Smooth muscle cell (in vitro differentiated cells): ENCODE measurements around the gene KCNJ18. TPM values are rescaled to one million over a fixed set of nuclear protein-coding genes. Genes with fewer than 3 reads are reported as not detected.
"Not testable (repeated sequence)": the region's sequence is repeated elsewhere in the genome, so short reads cannot be mapped to it uniquely, and the experiment has no call there.

Source experiments
- DNase-seq: peaks from one replicate; lab custom pipeline; 2025; ENCODE audit not compliant: unreplicated experiment; lab: John Stamatoyannopoulos, UW
- H2AFZ ChIP-seq: fragments of 200-600 bp; sonication (generic); 2 replicates; pipeline ENCODE4 v1.6.0; 2016; ENCODE audit warnings: antibody characterized with exemption, low read depth, mild to moderate bottlenecking
- H3F3A ChIP-seq: fragments of 200-600 bp; sonication (generic); 2 replicates; pipeline ENCODE4 v1.6.0; 2017; ENCODE audit warnings: antibody characterized with exemption, low read depth
- H3K27ac ChIP-seq: fragments of 200-600 bp; sonication (generic); 2 replicates; pipeline ENCODE4 v1.5.1; 2016; ENCODE audit warnings: low read depth, mild to moderate bottlenecking
- H3K27me3 ChIP-seq: fragments of 200-600 bp; sonication (generic); 2 replicates; pipeline ENCODE4 v1.6.1; 2016; ENCODE audit warnings: low read depth, mild to moderate bottlenecking
- H3K36me3 ChIP-seq: fragments of 200-600 bp; sonication (generic); 2 replicates; pipeline ENCODE4 v1.5.1; 2016; ENCODE audit warnings: low read depth
- H3K4me1 ChIP-seq: fragments of 200-600 bp; sonication (generic); 2 replicates; pipeline ENCODE4 v1.5.1; 2016; ENCODE audit warnings: low read depth
- H3K4me2 ChIP-seq: fragments of 200-600 bp; sonication (generic); 2 replicates; pipeline ENCODE4 v1.6.0; 2016; ENCODE audit warnings: mild to moderate bottlenecking
- H3K4me3 ChIP-seq: fragments of 200-600 bp; sonication (generic); 2 replicates; pipeline ENCODE4 v1.5.1; 2016; ENCODE audit warnings: mild to moderate bottlenecking
- H3K79me2 ChIP-seq: fragments of 200-600 bp; sonication (generic); 2 replicates; pipeline ENCODE4 v1.6.0; 2016; ENCODE audit warnings: low read depth, mild to moderate bottlenecking
- H3K9ac ChIP-seq: fragments of 200-600 bp; sonication (generic); 2 replicates; pipeline ENCODE4 v1.6.0; 2016; ENCODE audit warnings: low read depth
- H3K9me3 ChIP-seq: fragments of 200-600 bp; sonication (generic); replicated peaks from 2 replicates; pipeline ENCODE4 v1.5.1; 2016; ENCODE audit warnings: low read depth
- H4K20me1 ChIP-seq: fragments of 200-600 bp; sonication (generic); 2 replicates; pipeline ENCODE4 v1.6.0; 2016; ENCODE audit warnings: low read depth
- CTCF ChIP-seq: fragments of 200-600 bp; sonication (generic); IDR thresholded peaks from 2 replicates; pipeline ENCODE4 v1.5.1; 2017; ENCODE audit warnings: borderline replicate concordance, mild to moderate bottlenecking, antibody characterized with exemption; ENCODE audit not compliant: insufficient read depth, poor library complexity, severe bottlenecking
- WGBS: methylation state at CpG from one replicate; pipeline ENCODE4 v1.1.7; 2016; ENCODE audit warnings: low lambda C conversion rate; 5-methylcytosine and 5-hydroxymethylcytosine counted together
- polyA plus RNA-seq: library from polyadenylated mRNA; unstranded; fragments of >200 nt; fragmentation: Nextera tagmentation; extraction: Ambion mirVana; gene quantifications from 2 replicates; pipeline ENCODE4 v1.2.1, GENCODE V29; 2016
- total RNA-seq: library from RNA; depleted of rRNA; stranded (reverse); fragments of >200 nt; gene quantifications from 2 replicates; pipeline ENCODE4 v1.2.3, GENCODE V29; 2014

KCNJ18 gene
- total and polyA plus RNA-seq, 2 experiments from 2014 or later: not detected

DNA sequence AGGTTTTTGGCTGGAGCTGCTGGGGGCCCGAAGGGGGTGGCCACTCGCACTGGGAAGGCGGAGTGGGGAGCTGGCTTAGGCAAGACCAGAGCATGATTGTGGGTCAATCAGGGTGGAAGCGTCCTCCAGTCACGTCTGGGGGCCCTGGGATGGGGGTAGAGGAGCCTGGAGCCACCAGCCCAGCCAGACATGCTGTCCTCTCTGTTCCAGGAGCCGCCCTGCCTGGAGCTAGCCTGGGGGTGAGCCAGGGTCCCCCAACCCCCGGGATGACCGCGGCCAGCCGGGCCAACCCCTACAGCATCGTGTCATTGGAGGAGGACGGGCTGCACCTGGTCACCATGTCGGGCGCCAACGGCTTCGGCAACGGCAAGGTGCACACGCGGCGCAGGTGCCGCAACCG, 10.2 kb downstream of the KCNJ18 start:
- H3F3A ChIP-seq, H3K27ac ChIP-seq, H3K4me1 ChIP-seq, H3K79me2 ChIP-seq, H3K9ac ChIP-seq, H3K27me3 ChIP-seq, H3K9me3 ChIP-seq, DNase-seq, H2AFZ ChIP-seq, H4K20me1 ChIP-seq, H3K4me2 ChIP-seq, H3K36me3 ChIP-seq, H3K4me3 ChIP-seq: not testable (repeated sequence)
- WGBS: 80% methylated on average over 12 of the region's 22 CpGs

- WGBS: 88% methylated on average over 47 of the region's 51 CpGs
- H4K20me1 ChIP-seq, H3F3A ChIP-seq, H3K9me3 ChIP-seq, H3K4me3 ChIP-seq, H3K36me3 ChIP-seq, H3K27me3 ChIP-seq, H3K4me2 ChIP-seq, H2AFZ ChIP-seq, H3K79me2 ChIP-seq, H3K27ac ChIP-seq, DNase-seq, H3K4me1 ChIP-seq, H3K9ac ChIP-seq: not testable (repeated sequence)
These were observed 10.8 kb downstream of the KCNJ18 start for GRCh38 chr17:21702940-21703640.

GRCh38 chr17:21703891-21704872, 11.9 kb downstream of the KCNJ18 start:
- not testable (repeated sequence) for H3K27ac ChIP-seq, H3K36me3 ChIP-seq, H3F3A ChIP-seq, H3K79me2 ChIP-seq, H2AFZ ChIP-seq, H3K9me3 ChIP-seq, H3K27me3 ChIP-seq, H3K9ac ChIP-seq, H3K4me2 ChIP-seq, DNase-seq, H4K20me1 ChIP-seq, H3K4me3 ChIP-seq, H3K4me1 ChIP-seq
- WGBS: 81% methylated on average over 27 of the region's 35 CpGs

DNA sequence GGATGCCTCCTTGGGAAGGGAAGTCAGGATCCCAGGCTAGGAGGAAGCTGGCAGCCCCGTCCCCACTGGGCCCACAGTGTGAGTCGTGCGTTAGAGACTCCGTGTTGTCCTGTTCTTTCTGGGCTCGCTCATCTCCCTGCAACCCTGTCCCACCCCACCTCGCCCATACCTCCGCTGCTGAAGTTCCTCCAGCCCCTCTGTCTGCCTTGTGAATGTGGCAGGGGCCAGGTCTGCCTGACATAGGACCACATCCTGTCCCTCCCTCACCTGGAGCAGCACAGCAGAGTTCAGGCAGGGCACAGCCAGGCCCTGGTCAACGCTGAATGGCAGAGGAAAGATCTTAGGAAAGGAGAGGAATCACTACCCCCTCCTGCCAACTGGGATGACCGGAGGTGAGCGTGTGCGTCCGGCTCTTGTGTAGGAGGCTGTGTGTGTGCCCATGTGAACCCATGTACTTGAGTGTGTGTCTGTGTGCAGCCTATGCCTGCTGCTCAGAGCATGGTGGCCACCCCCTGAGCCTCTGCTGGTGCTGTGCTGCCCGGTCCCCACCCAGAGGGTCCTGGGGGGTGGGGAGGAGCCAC, 12.8 kb downstream of the KCNJ18 start:
- no peaks in the 10 kb centered on the region for H3F3A ChIP-seq
- H3K27ac ChIP-seq: no peak overlapping the region
- H3K9me3 ChIP-seq: no peaks in the 10 kb centered on the region
- no peaks in the 10 kb centered on the region for H3K36me3 ChIP-seq
- H4K20me1 ChIP-seq: no peaks in the 10 kb centered on the region
- TF ChIP-seq CTCF: no peak
- H3K4me3 ChIP-seq: no peak overlapping the region
- 68% methylated on average over 13 of the region's 13 CpGs for WGBS
- no peak overlapping the region for H2AFZ ChIP-seq
- DNase-seq: no peak
- no peaks in the 10 kb centered on the region for H3K4me1 ChIP-seq
- H3K9ac ChIP-seq: no peak overlapping the region
- H3K27me3 ChIP-seq: no peaks in the 10 kb centered on the region
- no peaks in the 10 kb centered on the region for H3K79me2 ChIP-seq
- H3K4me2 ChIP-seq: no peak overlapping the region

DNA sequence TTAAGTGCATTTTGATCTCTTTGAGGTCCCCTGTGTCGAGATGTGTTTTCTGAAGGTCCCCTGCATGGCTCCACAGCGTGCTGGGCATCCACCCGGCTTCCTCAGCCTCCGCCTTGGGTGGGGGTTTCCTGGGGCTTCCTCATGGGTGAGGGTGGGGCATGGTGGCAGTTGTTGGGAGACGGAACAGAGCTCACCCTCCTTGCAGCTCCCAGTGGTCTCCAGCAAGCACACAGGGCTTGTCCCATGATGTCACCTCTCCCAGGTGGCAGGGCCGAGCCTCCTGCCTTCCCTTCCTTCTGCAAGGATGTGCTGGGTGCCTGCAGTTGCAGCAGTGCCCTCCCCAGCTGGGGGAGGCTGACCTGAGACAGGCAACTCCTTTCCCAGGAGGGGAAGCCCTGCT, 13.4 kb downstream of the KCNJ18 start:
- not testable (repeated sequence) for H3K9ac ChIP-seq, H3K79me2 ChIP-seq, H3K4me3 ChIP-seq, H2AFZ ChIP-seq, H3K9me3 ChIP-seq, H3K27me3 ChIP-seq, H4K20me1 ChIP-seq, H3F3A ChIP-seq, DNase-seq, H3K4me1 ChIP-seq, H3K36me3 ChIP-seq, H3K4me2 ChIP-seq, H3K27ac ChIP-seq
- 68% methylated on average over 6 of the region's 6 CpGs for WGBS

GRCh38 chr17:21706546-21706945, 14.2 kb downstream of the KCNJ18 start:
- H3K4me3 ChIP-seq, H3K79me2 ChIP-seq, H3K4me1 ChIP-seq, H3K36me3 ChIP-seq, H3K4me2 ChIP-seq, H3K27ac ChIP-seq, H3K9me3 ChIP-seq, H3K27me3 ChIP-seq, H2AFZ ChIP-seq, H3F3A ChIP-seq, H3K9ac ChIP-seq, DNase-seq, H4K20me1 ChIP-seq: not testable (repeated sequence)
- 73% methylated on average over 7 of the region's 7 CpGs for WGBS

GRCh38 chr17:21707131-21707530, 14.8 kb downstream of the KCNJ18 start:
- not testable (repeated sequence) for H3K4me1 ChIP-seq, H2AFZ ChIP-seq, DNase-seq, H3K4me3 ChIP-seq, H3K9me3 ChIP-seq, H3K27ac ChIP-seq, H3K4me2 ChIP-seq, H4K20me1 ChIP-seq, H3K36me3 ChIP-seq, H3K9ac ChIP-seq, H3F3A ChIP-seq, H3K27me3 ChIP-seq, H3K79me2 ChIP-seq
- 71% methylated on average over 6 of the region's 7 CpGs for WGBS
